Activated naive CD8-positive, alpha-beta T cell treated with anti-CD3 and anti-CD28 coated beads, Interleukin-2, amount 50 U/mL, for 24 hours (primary cell): ENCODE results near the gene LYZ.

ENCODE experiments used
- ATAC-seq: fragments of 150-1000 bp; cut with Tn5 transposase; one replicate; pipeline ENCODE4 v1.10.0; 2021
- DNase-seq: peaks from one replicate; pipeline ENCODE4 v3.0.0; 2021
- H3K27ac Mint-ChIP-seq: one replicate; pipeline ENCODE4 v1.8.0; 2021; ENCODE audit warnings: mild to moderate bottlenecking, mixed read lengths
- H3K27me3 Mint-ChIP-seq: one replicate; pipeline ENCODE4 v1.8.0; 2021; ENCODE audit warnings: mixed read lengths
- H3K36me3 Mint-ChIP-seq: one replicate; pipeline ENCODE4 v1.8.0; 2021; ENCODE audit warnings: low read depth, mixed read lengths
- H3K4me1 Mint-ChIP-seq: one replicate; pipeline ENCODE4 v1.8.0; 2021; ENCODE audit warnings: mixed read lengths
- H3K4me3 Mint-ChIP-seq: one replicate; pipeline ENCODE4 v1.8.0; 2021; ENCODE audit warnings: mild to moderate bottlenecking, moderate library complexity, mixed read lengths
- H3K9me3 Mint-ChIP-seq: one replicate; pipeline ENCODE4 v1.8.0; 2021; ENCODE audit warnings: mixed read lengths

LYZ gene

GRCh38 chr12:69331909-69332684 is 16.1 kb upstream of the LYZ start:
- Mint-ChIP-seq H3K36me3 (no peaks in the 10 kb centered on the region), H3K4me3 (peak overlapping the region; percentile 82), H3K4me1 (peaks cover 46% of the 10 kb centered on the region), H3K27ac (peak overlapping the region; percentile 77), H3K27me3 (no peaks in the 10 kb centered on the region), H3K9me3 (no peaks in the 10 kb centered on the region)
- ATAC-seq (no peak), DNase-seq (peak; percentile 6)

GRCh38 chr12:69332815-69333358 is 15.3 kb upstream of the LYZ start:
- Mint-ChIP-seq H3K9me3 (no peaks in the 10 kb centered on the region), H3K27me3 (no peaks in the 10 kb centered on the region), H3K4me1 (peaks cover 50% of the 10 kb centered on the region), H3K36me3 (no peaks in the 10 kb centered on the region), H3K4me3 (no peak overlapping the region), H3K27ac (peak overlapping the region; percentile 44)
- no peak for DNase-seq
- ATAC-seq: no peak

- no peak overlapping the region for H3K4me3 Mint-ChIP-seq
- H3K4me1 Mint-ChIP-seq: peaks cover 44% of the 10 kb centered on the region
- ATAC-seq (no peak), DNase-seq (no peak)
- H3K27me3 Mint-ChIP-seq: no peaks in the 10 kb centered on the region
- no peak overlapping the region for H3K27ac Mint-ChIP-seq
- no peaks in the 10 kb centered on the region for H3K9me3 Mint-ChIP-seq
- no peaks in the 10 kb centered on the region for H3K36me3 Mint-ChIP-seq
Measured at GRCh38 chr12:69334158-69334557, 14.0 kb upstream of the LYZ start.

GRCh38 chr12:69337311-69338090 is 10.7 kb upstream of the LYZ start:
- no peaks in the 10 kb centered on the region for H3K9me3 Mint-ChIP-seq

GRCh38 chr12:69338120-69338859 is 9.9 kb upstream of the LYZ start:
- ATAC-seq (no peak), DNase-seq (no peak)
- no peaks in the 10 kb centered on the region for H3K36me3 Mint-ChIP-seq
- H3K9me3 Mint-ChIP-seq: no peaks in the 10 kb centered on the region
- peaks cover 17% of the 10 kb centered on the region for H3K4me1 Mint-ChIP-seq
- peaks cover 5% of the 10 kb centered on the region for H3K27me3 Mint-ChIP-seq
- no peak overlapping the region for H3K4me3 Mint-ChIP-seq
- no peak overlapping the region for H3K27ac Mint-ChIP-seq

More at GRCh38 chr12:69337311-69338090, 10.7 kb upstream of the LYZ start:
- H3K27ac Mint-ChIP-seq: no peak overlapping the region
- peaks cover 23% of the 10 kb centered on the region for H3K4me1 Mint-ChIP-seq
- H3K36me3 Mint-ChIP-seq: no peaks in the 10 kb centered on the region
- no peak overlapping the region for H3K4me3 Mint-ChIP-seq
- DNase-seq (no peak), ATAC-seq (peak; percentile 52)
- peaks cover 2% of the 10 kb centered on the region for H3K27me3 Mint-ChIP-seq

GRCh38 chr12:69338936-69339335 is 9.2 kb upstream of the LYZ start:
- no peaks in the 10 kb centered on the region for H3K9me3 Mint-ChIP-seq
- H3K4me1 Mint-ChIP-seq: peaks cover 14% of the 10 kb centered on the region
- no peak overlapping the region for H3K27ac Mint-ChIP-seq
- H3K27me3 Mint-ChIP-seq: peaks cover 6% of the 10 kb centered on the region
- DNase-seq (no peak), ATAC-seq (no peak)
- no peak overlapping the region for H3K4me3 Mint-ChIP-seq
- H3K36me3 Mint-ChIP-seq: no peaks in the 10 kb centered on the region

- no peak for DNase-seq
- Mint-ChIP-seq H3K27me3 (peaks cover 6% of the 10 kb centered on the region), H3K9me3 (no peaks in the 10 kb centered on the region), H3K4me3 (no peak overlapping the region), H3K27ac (no peak overlapping the region), H3K4me1 (peaks cover 10% of the 10 kb centered on the region), H3K36me3 (no peaks in the 10 kb centered on the region)
- no peak for ATAC-seq
Measured at GRCh38 chr12:69339999-69340398, 8.2 kb upstream of the LYZ start.

GRCh38 chr12:69341328-69341727 is 6.9 kb upstream of the LYZ start:
- no peak for DNase-seq
- Mint-ChIP-seq H3K27me3 (peaks cover 6% of the 10 kb centered on the region), H3K4me3 (no peak overlapping the region), H3K36me3 (no peaks in the 10 kb centered on the region), H3K4me1 (peaks cover 10% of the 10 kb centered on the region), H3K27ac (no peak overlapping the region), H3K9me3 (no peaks in the 10 kb centered on the region)
- no peak for ATAC-seq

- Mint-ChIP-seq H3K36me3 (no peaks in the 10 kb centered on the region), H3K4me3 (no peak overlapping the region), H3K27me3 (peaks cover 6% of the 10 kb centered on the region), H3K4me1 (peaks cover 6% of the 10 kb centered on the region), H3K9me3 (no peaks in the 10 kb centered on the region), H3K27ac (no peak overlapping the region)
- DNase-seq (no peak), ATAC-seq (no peak)
Measured at GRCh38 chr12:69342421-69342820, 5.8 kb upstream of the LYZ start.

GRCh38 chr12:69343357-69343756 is 4.8 kb upstream of the LYZ start:
- Mint-ChIP-seq H3K9me3 (no peaks in the 10 kb centered on the region), H3K27ac (no peak overlapping the region), H3K27me3 (peaks cover 6% of the 10 kb centered on the region), H3K4me1 (peaks cover 4% of the 10 kb centered on the region), H3K4me3 (no peak overlapping the region), H3K36me3 (no peaks in the 10 kb centered on the region)
- DNase-seq: no peak
- no peak for ATAC-seq

- H3K4me3 Mint-ChIP-seq: no peak overlapping the region
- no peaks in the 10 kb centered on the region for H3K36me3 Mint-ChIP-seq
- peaks cover 6% of the 10 kb centered on the region for H3K27me3 Mint-ChIP-seq
- no peaks in the 10 kb centered on the region for H3K9me3 Mint-ChIP-seq
- H3K4me1 Mint-ChIP-seq: peaks cover 5% of the 10 kb centered on the region
- DNase-seq: no peak
- H3K27ac Mint-ChIP-seq: no peak overlapping the region
- no peak for ATAC-seq
Measured at GRCh38 chr12:69343885-69344612, 4.1 kb upstream of the LYZ start.

- no peak for ATAC-seq
- no peaks in the 10 kb centered on the region for H3K36me3 Mint-ChIP-seq
- peaks cover 6% of the 10 kb centered on the region for H3K27me3 Mint-ChIP-seq
- H3K27ac Mint-ChIP-seq: no peak overlapping the region
- H3K4me3 Mint-ChIP-seq: no peak overlapping the region
- no peaks in the 10 kb centered on the region for H3K9me3 Mint-ChIP-seq
- peaks cover 5% of the 10 kb centered on the region for H3K4me1 Mint-ChIP-seq
- no peak for DNase-seq
Measured at GRCh38 chr12:69345077-69345476, 3.1 kb upstream of the LYZ start.

GRCh38 chr12:69345742-69346141 is 2.4 kb upstream of the LYZ start:
- no peaks in the 10 kb centered on the region for H3K9me3 Mint-ChIP-seq
- peaks cover 5% of the 10 kb centered on the region for H3K4me1 Mint-ChIP-seq
- no peak for DNase-seq
- H3K36me3 Mint-ChIP-seq: no peaks in the 10 kb centered on the region
- no peak overlapping the region for H3K27ac Mint-ChIP-seq
- peaks cover 4% of the 10 kb centered on the region for H3K27me3 Mint-ChIP-seq
- H3K4me3 Mint-ChIP-seq: no peak overlapping the region
- ATAC-seq: no peak
